ENCODE data around the gene CACNA1I.

Gene CACNA1I

GRCh38 chr22:39623603-39624500 lies 53.3 kb downstream of the CACNA1I start:
- no peak for DNase-seq (ENCODE audit: low spot score)

DNA sequence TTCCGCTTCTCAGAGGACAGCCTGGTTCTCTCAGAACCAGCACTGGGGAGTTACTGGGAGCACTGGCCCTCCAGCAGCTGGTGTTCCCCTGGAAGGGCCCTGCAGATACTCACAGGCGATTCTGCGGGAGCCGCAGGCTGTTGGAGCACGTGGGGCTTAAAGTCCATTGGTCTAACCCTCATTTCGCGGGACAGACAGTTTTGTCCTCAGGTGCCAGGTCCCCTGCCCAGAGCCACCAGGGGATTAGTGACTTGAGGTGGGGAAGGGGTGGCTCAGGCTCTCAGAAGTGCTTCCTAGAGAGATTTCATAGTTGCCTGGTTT lies 53.9 kb downstream of the CACNA1I start:
- DNase-seq (ENCODE audit: low spot score) = no peak

DNA sequence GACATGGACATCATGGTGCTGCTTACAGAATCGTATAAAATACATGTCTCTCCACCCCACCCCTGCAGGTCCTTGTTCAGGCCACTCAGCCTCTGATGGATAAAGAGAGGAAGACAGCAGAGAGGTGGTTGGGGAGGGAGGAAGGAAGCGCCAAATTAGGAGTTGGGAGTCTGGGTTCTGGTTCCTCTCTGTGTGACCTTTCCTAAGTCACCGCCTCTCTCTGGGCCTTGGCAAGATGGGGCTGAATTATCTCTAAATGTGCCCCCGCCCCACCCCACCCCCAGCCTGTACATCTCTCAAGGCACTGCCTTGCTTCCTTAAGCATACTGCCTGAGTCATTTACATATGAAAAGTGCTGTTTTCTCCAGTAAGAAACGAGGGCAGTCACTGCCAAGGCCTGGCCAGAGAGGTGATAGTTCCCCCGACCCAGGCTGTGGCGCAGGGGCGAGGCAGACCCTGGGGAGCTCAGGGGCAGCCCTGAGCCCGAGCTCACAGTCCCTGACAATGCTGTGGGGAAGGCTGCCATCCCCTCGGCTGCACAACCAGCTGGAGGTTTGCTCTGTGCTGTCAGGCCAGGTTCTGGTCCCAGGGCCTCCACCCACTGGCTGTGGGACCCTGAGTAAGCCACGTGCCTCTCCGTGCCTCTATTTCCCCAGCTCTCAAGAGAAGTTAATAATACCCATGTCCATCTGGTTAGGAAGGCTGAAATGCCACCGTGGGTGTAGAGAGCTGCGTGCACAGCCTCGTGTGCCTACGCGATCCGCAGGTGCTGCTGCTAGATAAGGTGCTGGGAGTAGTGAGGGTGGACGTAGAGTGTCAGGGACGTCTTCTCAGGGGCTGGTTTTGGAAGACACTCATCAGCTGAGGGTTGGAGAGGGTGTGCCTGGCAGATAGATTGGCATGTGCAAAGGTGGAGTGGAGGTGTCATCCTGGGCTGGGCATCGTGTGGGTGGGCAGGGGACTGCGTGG lies 55.3 kb downstream of the CACNA1I start:
- DNase-seq (ENCODE audit: low spot score) = no peak

GRCh38 chr22:39627208-39627607 lies 56.7 kb downstream of the CACNA1I start:
- DNase-seq (ENCODE audit: low spot score) = no peak

- no peak for DNase-seq (ENCODE audit: low spot score)
These were observed 57.5 kb downstream of the CACNA1I start for GRCh38 chr22:39627865-39628562.

GRCh38 chr22:39628563-39629080 lies 58.1 kb downstream of the CACNA1I start:
- no peak for DNase-seq (ENCODE audit: low spot score)

DNA sequence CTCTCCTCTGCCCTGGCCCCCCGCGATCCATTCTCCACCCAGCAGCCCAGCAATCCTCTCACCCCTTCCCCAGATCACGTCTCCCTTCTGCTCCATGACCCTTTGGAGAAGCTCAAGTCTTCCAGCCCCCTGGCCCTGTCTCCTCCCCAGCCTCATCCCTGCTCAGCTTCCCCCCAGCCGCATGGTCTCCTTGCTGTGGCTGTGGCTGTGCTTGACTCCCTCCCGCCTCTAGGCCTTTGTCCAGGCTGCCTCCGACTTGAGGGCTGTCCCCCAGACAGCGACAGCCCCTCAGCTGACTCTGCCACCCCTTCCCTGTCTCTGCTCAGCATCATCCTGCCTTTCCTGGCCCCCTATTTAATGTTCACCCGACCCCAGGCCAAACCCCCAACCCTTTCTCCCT lies 59.3 kb downstream of the CACNA1I start:
- no peak for DNase-seq (ENCODE audit: low spot score)

- DNase-seq (ENCODE audit: low spot score) = no peak
These were observed 60.2 kb downstream of the CACNA1I start for GRCh38 chr22:39630721-39631120.

GRCh38 chr22:39631381-39632286 lies 61.1 kb downstream of the CACNA1I start:
- no peak for DNase-seq (ENCODE audit: low spot score)

DNA sequence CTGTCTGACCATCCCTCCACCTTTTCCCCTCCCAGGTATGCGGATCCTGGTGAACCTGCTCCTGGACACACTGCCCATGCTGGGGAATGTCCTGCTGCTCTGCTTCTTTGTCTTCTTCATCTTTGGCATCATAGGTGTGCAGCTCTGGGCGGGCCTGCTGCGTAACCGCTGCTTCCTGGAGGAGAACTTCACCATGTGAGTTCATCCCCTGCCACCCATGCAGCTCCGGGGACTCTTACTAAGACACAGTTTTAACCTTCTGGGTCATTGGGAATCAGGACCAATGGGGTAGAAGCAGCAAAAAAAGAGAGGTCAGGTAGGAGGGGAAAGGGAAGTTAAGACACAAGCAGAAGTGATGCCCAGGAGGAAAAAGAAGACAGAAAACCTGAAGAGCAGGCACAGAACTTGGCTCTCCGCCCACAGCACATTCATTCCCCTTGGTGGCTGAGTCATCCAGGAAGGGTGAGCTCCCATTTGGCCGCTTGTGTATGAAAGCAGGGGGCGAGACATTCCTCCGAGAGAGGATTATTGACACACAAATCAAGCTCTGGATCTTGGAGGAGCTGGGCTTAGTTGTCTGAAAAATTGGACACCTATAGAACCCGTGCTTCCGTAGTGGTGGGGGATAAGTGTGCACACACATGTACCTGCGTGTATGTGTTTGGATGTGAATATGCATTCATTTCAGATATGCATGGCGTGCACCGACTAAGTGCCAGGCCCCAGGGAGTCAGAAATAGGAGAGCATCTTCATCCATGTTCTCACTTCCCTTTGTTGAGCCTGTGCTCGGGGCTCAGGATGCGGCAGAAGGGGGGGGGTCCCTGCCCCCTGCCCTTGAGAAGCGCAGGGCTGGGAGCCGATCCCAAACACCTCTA lies 64.2 kb downstream of the CACNA1I start:
- DNase-seq (ENCODE audit: low spot score) = peak; percentile 78

- DNase-seq (ENCODE audit: low spot score) = no peak
These were observed 65.2 kb downstream of the CACNA1I start for GRCh38 chr22:39635719-39636118.

- DNase-seq (ENCODE audit: low spot score) = no peak
These were observed 68.4 kb downstream of the CACNA1I start for GRCh38 chr22:39638958-39639357.

DNA sequence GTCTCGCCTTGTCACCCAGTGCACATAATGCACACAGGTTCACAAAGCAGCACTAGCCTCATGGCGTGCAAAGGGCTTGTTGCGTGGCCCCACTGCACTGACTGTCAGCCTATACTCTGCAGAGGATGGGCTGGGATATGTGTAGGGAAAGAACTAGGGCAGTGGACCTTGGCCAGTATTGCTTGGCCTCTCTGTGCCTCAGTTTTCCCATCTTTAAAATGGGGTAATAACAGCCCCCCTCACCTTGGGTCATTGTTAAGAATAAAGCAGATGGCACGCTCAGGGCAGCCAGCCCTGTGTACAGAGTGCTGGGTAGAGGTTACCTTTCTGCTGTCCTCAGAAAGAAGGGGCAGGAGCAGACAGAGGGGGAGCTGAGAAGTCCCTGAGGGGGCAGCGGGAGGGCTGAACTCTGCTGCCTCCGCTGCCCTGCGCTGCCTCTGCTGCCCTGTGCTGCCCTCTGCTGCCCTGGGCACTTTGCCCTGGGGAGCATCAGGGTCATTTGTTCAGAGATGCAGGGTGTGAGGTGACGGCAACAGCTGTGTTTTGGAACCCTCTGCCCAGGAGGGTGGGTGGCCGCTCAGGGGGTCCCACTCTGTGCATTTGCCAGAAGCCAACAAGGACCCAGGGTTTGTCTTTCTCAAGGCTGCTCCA lies 71.2 kb downstream of the CACNA1I start:
- no peak for DNase-seq (ENCODE audit: low spot score)

GRCh38 chr22:39643311-39644083 lies 72.9 kb downstream of the CACNA1I start:
- no peak for DNase-seq (ENCODE audit: low spot score)

DNA sequence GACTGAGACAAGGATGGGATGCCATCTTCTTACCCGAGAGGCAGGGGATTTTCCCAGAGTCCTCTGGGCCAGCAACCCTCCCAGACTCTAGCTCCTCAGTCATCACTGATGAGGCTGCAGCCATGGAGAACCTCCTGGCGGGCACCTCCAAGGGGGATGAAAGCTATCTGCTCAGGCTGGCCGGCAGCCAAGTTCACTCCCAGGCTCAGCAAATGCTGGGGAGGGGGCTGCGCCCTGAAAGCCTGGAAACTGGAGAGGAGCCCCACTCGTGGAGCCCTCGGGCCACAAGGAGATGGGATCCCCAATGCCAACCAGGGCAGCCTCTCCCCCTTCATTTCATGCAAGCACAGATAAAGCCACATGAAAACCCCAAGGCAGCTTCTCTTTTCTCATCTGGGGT lies 75.0 kb downstream of the CACNA1I start:
- no peak for DNase-seq (ENCODE audit: low spot score)

- DNase-seq (ENCODE audit: low spot score) = no peak
These were observed 76.0 kb downstream of the CACNA1I start for GRCh38 chr22:39646398-39647063.

GRCh38 chr22:39647836-39648629 lies 77.5 kb downstream of the CACNA1I start:
- DNase-seq (ENCODE audit: low spot score) = no peak

- DNase-seq (ENCODE audit: low spot score) = no peak
These were observed 78.0 kb downstream of the CACNA1I start for GRCh38 chr22:39648630-39648950.

All from hepatic stellate cell (primary cell).